Gastroesophageal sphincter (tissue), 4 donors: ENCODE data around the gene NFYC. TPM values are rescaled to one million over a fixed set of nuclear protein-coding genes. Genes with fewer than 3 reads are reported as not detected.

Source experiments
- ATAC-seq: fragments of 150-250 bp; one replicate; pipeline ENCODE4 v1.9.1; 2016; ENCODE audit warnings: mild to moderate bottlenecking, moderate library complexity
- H3K27ac ChIP-seq, 4 donors: fragments of 200-600 bp; sonication (generic) in 3 of 4; 1 replicate in 3 of 4; 2 replicates in 1 of 4; pipeline ENCODE4 v1.5.1; 2016 to 2019
- H3K27me3 ChIP-seq: fragments of 200-600 bp; sonication (generic); one replicate; pipeline ENCODE4 v1.5.1; 2019
- H3K36me3 ChIP-seq, 2 donors: fragments of 200-600 bp; sonication (generic); one replicate each; pipeline ENCODE4 v1.5.1; 2019; ENCODE audit warnings: control low read depth in 1 of 2
- H3K4me1 ChIP-seq, 3 donors: fragments of 200-600 bp; sonication (generic); 1 replicate in 2 of 3; 2 replicates in 1 of 3; pipeline ENCODE4 v1.5.1; 2016 to 2019; ENCODE audit warnings: control low read depth in 2 of 3
- H3K4me3 ChIP-seq, 2 donors: fragments of 200-600 bp; sonication (generic); one replicate each; pipeline ENCODE4 v1.5.1; 2019; ENCODE audit warnings: mild to moderate bottlenecking in 1 of 2, moderate library complexity in 1 of 2
- H3K9me3 ChIP-seq, 3 donors: fragments of 200-600 bp; sonication (generic); one replicate each; pipeline ENCODE4 v1.5.1; 2017 to 2019; ENCODE audit warnings: control low read depth in 2 of 3
- EP300 ChIP-seq: sonication (generic); formaldehyde crosslinking; IDR thresholded peaks from one replicate; pipeline ENCODE4 v1.6.1; 2017; ENCODE audit warnings: antibody characterized with exemption, mild to moderate bottlenecking
- POLR2A ChIP-seq, 2 donors: fragments of 450-650 bp; IDR thresholded peaks; one replicate each; pipeline ENCODE4 v1.6.1; 2017; ENCODE audit warnings: antibody characterized with exemption in 2 of 2, mild to moderate bottlenecking in 2 of 2, moderate library complexity in 1 of 2
- POLR2AphosphoS5 ChIP-seq: sonication (generic); formaldehyde crosslinking; IDR thresholded peaks from one replicate; pipeline ENCODE4 v1.6.1; 2017; ENCODE audit warnings: antibody characterized with exemption
- WGBS, 2 donors: methylation state at CpG; one replicate each; pipeline ENCODE4 v1.1.5; 2018; ENCODE audit warnings: low coverage in 1 of 2; 5-methylcytosine and 5-hydroxymethylcytosine counted together
- total RNA-seq, 4 donors: library from RNA; depleted of rRNA; stranded (reverse); fragments of >200 nt; gene quantifications; one replicate each; pipeline ENCODE4 v1.1.0, GENCODE V29; 2016
- TF ChIP-seq, protein P1 (sequence below), 4 experiments: fragments of 200-600 bp in 2 of 4; fragments of 450-650 bp in 2 of 4; sonication (generic) in 1 of 4; IDR thresholded peaks; one replicate each; pipeline ENCODE4 v1.5.1; 2017 to 2019; ENCODE audit warnings: antibody characterized with exemption in 4 of 4, mild to moderate bottlenecking in 2 of 4, moderate library complexity in 2 of 4

The NFYC gene
- total RNA-seq, 4 donors from 2014 or later: 32.4 to 54.2 (median 46.5) TPM

DNA sequence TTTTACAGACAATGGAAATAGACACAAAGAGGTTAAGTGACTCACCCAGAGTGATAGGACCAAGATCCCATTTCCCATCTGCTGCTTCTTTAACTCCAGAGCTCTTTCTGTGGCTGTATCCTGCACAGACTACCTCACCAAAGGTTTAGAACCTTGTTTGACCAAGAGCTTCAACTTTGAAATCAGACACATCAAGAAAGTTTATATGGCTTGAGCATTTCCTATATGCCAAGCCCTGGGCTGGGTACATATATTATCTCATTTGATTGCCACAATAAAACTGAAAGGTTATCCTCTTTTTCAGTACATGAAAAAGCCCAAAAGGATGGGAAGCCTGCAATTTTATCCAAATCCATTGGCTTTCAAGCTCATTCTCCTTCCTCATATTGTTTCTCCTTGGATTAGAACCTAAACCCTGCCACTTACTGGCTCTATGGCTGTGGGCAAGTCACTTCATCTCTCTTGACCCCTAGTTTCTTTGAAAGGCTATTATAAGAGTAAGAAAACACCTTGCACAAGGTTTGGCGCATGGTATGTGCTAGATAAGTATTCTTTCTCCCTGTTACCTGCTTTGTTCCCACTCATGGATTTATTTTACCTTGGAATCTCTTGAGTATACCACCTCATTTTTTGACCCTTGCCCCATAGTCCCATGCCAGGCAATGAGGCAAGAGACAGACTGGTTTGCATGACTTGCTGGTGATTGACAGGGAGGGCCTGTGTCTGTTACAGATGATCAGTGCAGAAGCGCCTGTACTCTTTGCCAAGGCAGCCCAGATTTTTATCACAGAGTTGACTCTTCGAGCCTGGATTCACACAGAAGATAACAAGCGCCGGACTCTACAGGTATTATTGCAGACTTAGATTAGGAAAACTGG, 57.6 kb downstream of the NFYC start:
- 94% methylated on average over 3 of the region's 5 CpGs; no CpG with 5 or more reads in 1 of the 2 donors for WGBS, 2 donors
- ATAC-seq: no peak

DNA sequence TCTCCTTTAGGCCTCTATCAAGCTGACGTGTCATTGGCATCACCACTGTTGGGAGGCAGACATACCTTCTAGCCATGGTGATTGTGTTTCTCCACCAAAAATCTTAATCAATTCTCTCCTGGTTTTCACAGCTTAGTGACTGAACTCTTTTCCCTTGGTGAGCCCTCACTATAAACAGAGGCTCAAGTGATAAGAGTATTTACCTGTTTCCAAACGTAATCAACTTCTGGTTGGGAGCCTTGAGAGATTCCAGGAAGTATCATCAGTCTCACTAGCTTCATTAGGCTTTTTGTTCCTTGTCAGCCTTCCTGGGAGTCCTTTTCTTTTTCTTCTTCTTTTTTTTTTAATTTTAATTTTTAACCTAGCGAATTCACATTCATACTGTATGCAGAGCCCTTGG, 58.3 kb downstream of the NFYC start:
- Histone ChIP-seq H3K36me3 (peaks cover 0 to 57% of the 10 kb centered on the region in 2 donors), H3K9me3 (no peaks in the 10 kb centered on the region), H3K4me3 (no peak overlapping the region), H3K27ac (no peak overlapping the region), H3K4me1 (peaks cover 6 to 37% (median 15%) of the 10 kb centered on the region in 3 donors), H3K27me3 (no peaks in the 10 kb centered on the region)
- ATAC-seq: no peak
- TF ChIP-seq, protein P1, sequence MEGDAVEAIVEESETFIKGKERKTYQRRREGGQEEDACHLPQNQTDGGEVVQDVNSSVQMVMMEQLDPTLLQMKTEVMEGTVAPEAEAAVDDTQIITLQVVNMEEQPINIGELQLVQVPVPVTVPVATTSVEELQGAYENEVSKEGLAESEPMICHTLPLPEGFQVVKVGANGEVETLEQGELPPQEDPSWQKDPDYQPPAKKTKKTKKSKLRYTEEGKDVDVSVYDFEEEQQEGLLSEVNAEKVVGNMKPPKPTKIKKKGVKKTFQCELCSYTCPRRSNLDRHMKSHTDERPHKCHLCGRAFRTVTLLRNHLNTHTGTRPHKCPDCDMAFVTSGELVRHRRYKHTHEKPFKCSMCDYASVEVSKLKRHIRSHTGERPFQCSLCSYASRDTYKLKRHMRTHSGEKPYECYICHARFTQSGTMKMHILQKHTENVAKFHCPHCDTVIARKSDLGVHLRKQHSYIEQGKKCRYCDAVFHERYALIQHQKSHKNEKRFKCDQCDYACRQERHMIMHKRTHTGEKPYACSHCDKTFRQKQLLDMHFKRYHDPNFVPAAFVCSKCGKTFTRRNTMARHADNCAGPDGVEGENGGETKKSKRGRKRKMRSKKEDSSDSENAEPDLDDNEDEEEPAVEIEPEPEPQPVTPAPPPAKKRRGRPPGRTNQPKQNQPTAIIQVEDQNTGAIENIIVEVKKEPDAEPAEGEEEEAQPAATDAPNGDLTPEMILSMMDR (IDR thresholded peaks at IDR 0.05): no peak
- TF ChIP-seq EP300: no peak
- TF ChIP-seq POLR2AphosphoS5: no peak
- no peak for TF ChIP-seq POLR2A (IDR thresholded peaks at IDR 0.05)
- WGBS, 2 donors: 63 to 94% methylated on average over 3 of the region's 3 CpGs

More for the DNA sequence above, 57.6 kb downstream of the NFYC start:
- Histone ChIP-seq H3K4me3 (no peak overlapping the region), H3K36me3 (peaks cover 0 to 49% of the 10 kb centered on the region in 2 donors), H3K27ac (no peak overlapping the region), H3K27me3 (no peaks in the 10 kb centered on the region), H3K4me1 (peaks cover 3 to 36% (median 7%) of the 10 kb centered on the region in 3 donors), H3K9me3 (no peaks in the 10 kb centered on the region)
- TF ChIP-seq POLR2AphosphoS5: no peak
- TF ChIP-seq, protein P1 (IDR thresholded peaks at IDR 0.05): no peak
- TF ChIP-seq EP300: no peak
- no peak for TF ChIP-seq POLR2A (IDR thresholded peaks at IDR 0.05)

DNA sequence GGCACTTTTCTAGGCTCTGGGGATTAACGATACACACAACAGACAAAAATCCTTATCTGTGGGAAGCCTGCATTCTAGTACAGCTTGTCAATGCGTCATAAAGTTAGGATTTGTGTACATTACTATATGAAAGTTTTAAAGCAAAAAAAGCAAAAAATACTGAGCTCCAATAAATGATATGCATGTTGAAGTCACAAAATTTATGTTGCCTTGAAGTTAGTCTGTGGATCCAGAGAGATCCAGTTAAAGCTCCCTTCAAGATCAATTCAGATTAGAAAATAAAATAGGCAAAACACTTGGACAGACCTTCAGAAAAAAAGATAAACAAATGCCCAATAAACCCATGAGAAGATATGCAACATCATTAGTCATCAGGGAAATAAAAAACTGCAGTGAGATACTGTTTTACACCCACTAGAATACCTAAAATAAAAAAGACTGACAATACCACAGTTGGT, 59.0 kb downstream of the NFYC start:
- ATAC-seq: no peak
- peaks cover 7 to 37% (median 18%) of the 10 kb centered on the region in 3 donors for H3K4me1 ChIP-seq
- TF ChIP-seq, protein P1 (IDR thresholded peaks at IDR 0.05): no peak
- TF ChIP-seq POLR2A (IDR thresholded peaks at IDR 0.05): no peak
- TF ChIP-seq POLR2AphosphoS5: no peak
- TF ChIP-seq EP300: no peak
- H3K9me3 ChIP-seq: no peaks in the 10 kb centered on the region
- H3K27me3 ChIP-seq: no peaks in the 10 kb centered on the region
- 64 to 94% methylated on average over 2 of the region's 2 CpGs for WGBS, 2 donors
- no peak overlapping the region for H3K4me3 ChIP-seq
- H3K27ac ChIP-seq: no peak overlapping the region
- H3K36me3 ChIP-seq: peaks cover 0 to 63% of the 10 kb centered on the region in 2 donors

DNA sequence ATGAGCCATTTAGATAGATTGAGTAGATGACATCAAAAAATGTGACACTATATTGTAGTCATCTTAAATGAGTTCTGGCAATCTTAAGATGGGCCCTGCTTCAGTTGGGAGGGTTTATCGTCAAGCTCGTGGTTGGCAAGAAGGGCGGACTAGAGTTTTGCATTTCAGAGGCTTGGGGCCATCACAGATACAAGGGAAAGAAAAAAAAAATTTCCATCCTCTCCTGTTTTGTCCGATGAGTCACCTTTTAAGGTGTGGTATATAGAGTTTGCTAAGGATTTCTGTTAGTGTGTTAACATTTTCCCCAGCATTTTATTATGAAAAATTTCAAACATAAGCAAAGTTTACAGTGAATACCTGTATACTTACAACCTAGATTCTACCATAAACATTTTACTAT, 60.3 kb downstream of the NFYC start:
- Histone ChIP-seq H3K4me1 (peaks cover 3 to 30% (median 14%) of the 10 kb centered on the region in 3 donors), H3K4me3 (no peak overlapping the region), H3K36me3 (peaks cover 0 to 77% of the 10 kb centered on the region in 2 donors), H3K27ac (no peak overlapping the region), H3K9me3 (no peaks in the 10 kb centered on the region), H3K27me3 (no peaks in the 10 kb centered on the region)
- TF ChIP-seq EP300: no peak
- no peak for TF ChIP-seq POLR2A (IDR thresholded peaks at IDR 0.05)
- no peak for TF ChIP-seq POLR2AphosphoS5
- TF ChIP-seq, protein P1 (IDR thresholded peaks at IDR 0.05): no peak
- 73 to 78% methylated on average over 4 of the region's 4 CpGs for WGBS, 2 donors
- ATAC-seq: no peak
